DMS53 treated with DMSO at 0.1 percent for 48 hours (cell line): ENCODE data around the gene TUBGCP5.

ENCODE experiments used
- DNase-seq: peaks from one replicate; lab custom pipeline; 2025; ENCODE audit not compliant: unreplicated experiment; lab: John Stamatoyannopoulos, UW

Gene TUBGCP5

DNA sequence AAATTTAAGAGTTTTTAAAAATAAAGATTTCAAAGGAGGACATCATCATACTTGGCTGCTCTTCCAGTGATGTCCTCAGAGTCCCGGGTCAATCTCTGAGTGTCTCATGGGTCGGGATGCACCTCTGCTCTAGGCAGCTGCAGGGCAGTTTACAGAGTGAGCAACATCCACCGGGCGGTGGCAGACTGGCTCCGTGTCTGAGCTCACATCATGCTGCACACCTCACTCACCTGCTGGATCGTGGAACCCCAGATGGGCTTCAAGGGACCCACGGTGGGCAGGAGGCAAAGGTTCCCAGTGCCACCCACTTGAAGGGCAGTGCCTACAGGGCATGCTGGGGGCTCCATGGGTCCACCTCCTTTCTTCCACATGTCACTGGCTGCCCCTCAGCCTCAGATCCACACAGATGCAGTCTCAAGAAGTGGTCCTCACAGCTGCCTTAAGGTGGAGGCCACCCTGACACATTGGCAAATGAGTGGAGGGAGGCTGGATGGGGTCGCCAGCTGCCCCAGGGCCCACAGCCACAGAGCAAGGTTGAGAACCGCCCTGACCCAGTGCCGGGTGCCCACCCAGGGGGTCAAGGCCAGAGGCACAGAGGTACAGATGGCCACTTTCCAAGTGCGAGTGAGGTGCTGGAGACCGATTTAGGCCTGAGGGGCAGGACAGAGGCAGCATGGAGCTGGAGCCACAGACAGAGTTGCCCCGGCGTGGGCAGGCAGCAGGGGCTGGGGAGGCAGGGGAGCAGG, 84.4 kb downstream of the TUBGCP5 start:
- no peak for DNase-seq

- DNase-seq: no peak
Observed at GRCh38 chr15:22954326-22954725, 85.0 kb downstream of the TUBGCP5 start.

- no peak for DNase-seq
Observed at GRCh38 chr15:22952796-22953579, 86.4 kb downstream of the TUBGCP5 start.

- DNase-seq: no peak
Observed at GRCh38 chr15:22951381-22952280, 87.7 kb downstream of the TUBGCP5 start.

DNA sequence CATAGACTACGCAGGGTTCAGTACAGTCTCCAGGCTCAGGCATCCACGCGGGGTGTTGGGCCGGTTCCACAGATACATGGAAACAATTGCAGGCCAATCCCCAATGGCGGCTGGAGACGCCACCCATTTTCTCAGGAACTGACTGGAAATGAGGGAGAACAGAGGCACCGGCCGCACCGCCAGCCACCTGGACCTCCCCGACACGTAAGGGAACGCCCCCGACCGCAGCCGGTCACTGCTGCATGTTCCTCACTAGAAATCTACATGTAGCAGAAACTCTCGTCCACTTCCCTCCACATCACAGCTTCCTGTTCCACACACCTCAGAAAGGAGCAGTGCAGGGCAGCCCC, 88.4 kb downstream of the TUBGCP5 start:
- DNase-seq: no peak

DNA sequence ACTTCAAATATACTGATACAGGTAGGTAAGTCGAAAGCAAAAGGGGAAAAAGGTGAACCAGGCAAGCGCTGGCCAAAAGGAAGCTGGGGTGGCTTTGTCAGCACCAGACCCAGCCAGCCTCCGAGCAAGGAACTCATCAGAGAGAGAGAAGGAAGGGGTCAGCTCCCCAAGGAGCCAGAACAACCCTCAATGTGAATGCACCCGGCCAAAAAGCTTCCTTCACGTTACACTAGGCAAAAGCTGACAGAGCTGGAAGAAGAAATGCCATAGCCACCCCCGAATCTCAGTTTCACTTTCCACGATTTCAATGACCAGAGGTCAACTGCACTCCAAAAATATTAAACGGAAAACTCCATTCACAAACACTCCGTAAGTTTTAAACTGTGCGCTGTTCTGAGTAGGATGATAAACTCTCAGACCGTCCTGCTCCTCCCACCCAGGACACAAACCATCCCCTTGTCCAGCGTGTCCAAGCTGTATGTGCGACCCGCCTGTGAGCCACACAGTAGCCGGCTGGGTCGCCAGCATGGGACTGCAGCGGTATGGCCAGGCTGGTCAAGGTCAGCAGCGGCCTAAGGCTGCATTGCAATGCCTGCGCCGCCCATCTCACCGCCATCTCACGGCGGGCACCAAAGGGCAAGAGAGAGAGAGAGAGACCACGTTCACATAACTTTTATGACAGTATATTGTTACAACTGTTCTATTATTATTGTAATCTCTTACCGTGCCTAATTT, 88.9 kb downstream of the TUBGCP5 start:
- no peak for DNase-seq
